Frontal cortex (tissue), 4 donors: ENCODE data around the gene OR7C1. TPM values are rescaled to one million over a fixed set of nuclear protein-coding genes. Genes with fewer than 3 reads are reported as not detected.
"Not testable (repeated sequence)": the region's sequence is repeated elsewhere in the genome, so short reads cannot be mapped to it uniquely, and the experiment has no call there.

Source experiments
- DNase-seq, 2 donors: peaks; one replicate each; pipeline ENCODE4 v3.0.0; 2012; ENCODE audit warnings: low spot score in 2 of 2
- FAIRE-seq: peaks from 2 replicates; lab custom pipeline; 2012; peaks lifted over from hg19 to GRCh38; lab: Jason Lieb, UNC
- total RNA-seq: library from RNA; depleted of rRNA; stranded (reverse); fragments of >200 nt; gene quantifications from one replicate; pipeline ENCODE4 v1.2.3, GENCODE V29; 2014
- donor health status: control.
- donor health status: control.
- donor health status: control.

OR7C1 gene
- total RNA-seq, 1 donor from 2014 or later: not detected

- no peak for DNase-seq
- FAIRE-seq: no peak
Measured at GRCh38 chr19:14786421-14786851, 48.5 kb downstream of the OR7C1 start.

- FAIRE-seq, DNase-seq: not testable (repeated sequence)
Measured at GRCh38 chr19:14785102-14785793, 49.7 kb downstream of the OR7C1 start.

GRCh38 chr19:14784730-14785101 lies 50.3 kb downstream of the OR7C1 start:
- DNase-seq, FAIRE-seq: not testable (repeated sequence)

- FAIRE-seq, DNase-seq: not testable (repeated sequence)
Measured at GRCh38 chr19:14783410-14783998, 51.5 kb downstream of the OR7C1 start.

- FAIRE-seq (no peak), DNase-seq (no peak)
Measured at GRCh38 chr19:14782626-14783409, 52.2 kb downstream of the OR7C1 start.

GRCh38 chr19:14781713-14782536 lies 53.1 kb downstream of the OR7C1 start:
- not testable (repeated sequence) for DNase-seq, FAIRE-seq

GRCh38 chr19:14780622-14781225 lies 54.3 kb downstream of the OR7C1 start:
- not testable (repeated sequence) for DNase-seq, FAIRE-seq

- DNase-seq: no peak
- no peak for FAIRE-seq
Measured at GRCh38 chr19:14779151-14779550, 55.8 kb downstream of the OR7C1 start.

GRCh38 chr19:14778110-14778845 lies 56.7 kb downstream of the OR7C1 start, which contains the start of gene ADGRE2:
Gene ADGRE2 (minus strand): TSS chr19:14778560. CDS start chr19:14776756, 1,804 bp downstream.
- FAIRE-seq: not testable (repeated sequence)

GRCh38 chr19:14777645-14778044 lies 57.3 kb downstream of the OR7C1 start:
- DNase-seq, FAIRE-seq: not testable (repeated sequence)

More at GRCh38 chr19:14778110-14778845, 56.7 kb downstream of the OR7C1 start, which contains the start of gene ADGRE2:
- not testable (repeated sequence) for DNase-seq

- FAIRE-seq (no peak), DNase-seq (no peak)
Measured at GRCh38 chr19:14775869-14776586, 59.0 kb downstream of the OR7C1 start.

GRCh38 chr19:14775326-14775725 lies 59.7 kb downstream of the OR7C1 start:
- not testable (repeated sequence) for DNase-seq, FAIRE-seq

- DNase-seq (no peak), FAIRE-seq (no peak)
Measured at GRCh38 chr19:14774373-14774772, 60.6 kb downstream of the OR7C1 start.

GRCh38 chr19:14773722-14774121 lies 61.3 kb downstream of the OR7C1 start:
- not testable (repeated sequence) for FAIRE-seq, DNase-seq

- FAIRE-seq (no peak), DNase-seq (no peak)
Measured at GRCh38 chr19:14772995-14773394, 62.0 kb downstream of the OR7C1 start.

GRCh38 chr19:14772467-14772866 lies 62.5 kb downstream of the OR7C1 start:
- no peak for FAIRE-seq
- DNase-seq: no peak

- no peak for DNase-seq
- no peak for FAIRE-seq
Measured at GRCh38 chr19:14770944-14771839, 63.8 kb downstream of the OR7C1 start.
